Ectodermal cell (in vitro differentiated cells): ENCODE data around the gene TRAPPC3L.
A peak's percentile ranks its signal among the peaks of the same experiment; 100 is the strongest.

Source experiments
- H3K27ac ChIP-seq: 2 replicates; pipeline ENCODE4 v1.7.0; 2013; ENCODE audit warnings: mild to moderate bottlenecking, low read depth, low read length; ENCODE audit not compliant: insufficient read depth, poor library complexity, severe bottlenecking
- H3K27me3 ChIP-seq: 2 replicates; pipeline ENCODE4 v1.7.0; 2013; ENCODE audit warnings: mild to moderate bottlenecking, low read length; ENCODE audit not compliant: insufficient read depth, control insufficient read depth, poor library complexity, severe bottlenecking
- H3K36me3 ChIP-seq: one replicate; pipeline ENCODE4 v1.7.0; 2013; ENCODE audit warnings: low read length; ENCODE audit not compliant: control insufficient read depth, insufficient read depth
- H3K4me1 ChIP-seq: one replicate; pipeline ENCODE4 v1.7.0; 2013; ENCODE audit warnings: low read length; ENCODE audit not compliant: control insufficient read depth, insufficient read depth
- H3K4me3 ChIP-seq: 2 replicates; pipeline ENCODE4 v1.7.0; 2013; ENCODE audit warnings: low read depth, low read length, control low read depth; ENCODE audit not compliant: insufficient read depth
- H3K9me3 ChIP-seq: 2 replicates; pipeline ENCODE4 v1.7.0; 2013; ENCODE audit warnings: mild to moderate bottlenecking, low read length, moderate library complexity; ENCODE audit not compliant: control insufficient read depth
- WGBS, 2 experiments: methylation state at CpG; one replicate each; pipeline ENCODE4 v1.1.7; 2013; ENCODE audit warnings: missing lambda C conversion rate in 2 of 2; 5-methylcytosine and 5-hydroxymethylcytosine counted together

The TRAPPC3L gene

DNA sequence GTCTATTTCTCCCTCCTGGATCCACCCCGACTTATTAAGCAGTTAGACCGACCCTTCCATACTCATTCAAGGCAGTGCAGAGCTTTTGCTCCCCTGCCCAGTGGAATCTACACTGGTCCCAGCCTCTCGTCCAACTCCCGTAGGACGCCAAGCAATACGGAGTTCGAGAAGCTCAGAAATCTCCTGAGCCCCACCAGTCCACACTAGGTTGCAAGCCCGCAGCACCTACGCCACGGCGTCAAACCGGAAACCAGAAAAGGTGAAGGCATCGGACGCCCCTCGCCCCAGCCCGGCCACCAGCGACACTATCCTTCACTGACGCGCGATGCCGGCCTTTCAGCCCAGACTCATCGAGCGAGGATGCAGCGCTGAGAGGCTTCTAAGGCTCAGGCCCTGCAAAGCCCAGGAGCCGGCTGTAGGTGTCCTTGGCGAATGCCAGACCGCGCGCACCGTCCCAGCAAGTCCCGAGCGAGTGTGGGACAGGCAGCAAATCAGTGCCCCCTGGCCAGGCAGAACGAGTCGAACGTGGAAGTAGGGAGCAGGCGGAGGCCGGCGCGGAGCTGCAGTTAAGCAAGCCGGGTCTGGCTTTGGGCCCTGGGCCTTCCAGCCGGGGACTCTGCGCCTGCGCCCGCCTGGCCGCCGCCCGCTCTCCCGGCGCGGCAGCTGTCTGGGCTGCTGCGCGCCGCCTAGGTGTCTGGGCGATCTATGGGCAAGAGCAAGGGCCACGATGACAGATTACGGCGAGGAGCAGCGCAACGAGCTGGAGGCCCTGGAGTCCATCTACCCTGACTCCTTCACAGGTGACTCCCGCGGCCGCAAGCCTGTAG, 25.6 kb upstream of the TRAPPC3L start, which contains the start of gene RWDD1:
Gene RWDD1, plus strand, starts transcription at position 649 of the 827 bp plus-strand sequence. Its CDS starts 79 bp downstream, at position 728.
- WGBS, 2 experiments, result 0% methylated on average over 62 of the region's 62 CpGs
- H3K4me1 ChIP-seq, result peaks cover 6% of the 10 kb centered on the region
- H3K9me3 ChIP-seq, result no peaks in the 10 kb centered on the region
- H3K36me3 ChIP-seq, result no peaks in the 10 kb centered on the region
- peaks cover 12% of the 10 kb centered on the region for H3K27me3 ChIP-seq
- H3K27ac ChIP-seq, result peak within 1 kb of the TSS; percentile 85
- peak within 1 kb of the TSS; percentile 91 for H3K4me3 ChIP-seq

DNA sequence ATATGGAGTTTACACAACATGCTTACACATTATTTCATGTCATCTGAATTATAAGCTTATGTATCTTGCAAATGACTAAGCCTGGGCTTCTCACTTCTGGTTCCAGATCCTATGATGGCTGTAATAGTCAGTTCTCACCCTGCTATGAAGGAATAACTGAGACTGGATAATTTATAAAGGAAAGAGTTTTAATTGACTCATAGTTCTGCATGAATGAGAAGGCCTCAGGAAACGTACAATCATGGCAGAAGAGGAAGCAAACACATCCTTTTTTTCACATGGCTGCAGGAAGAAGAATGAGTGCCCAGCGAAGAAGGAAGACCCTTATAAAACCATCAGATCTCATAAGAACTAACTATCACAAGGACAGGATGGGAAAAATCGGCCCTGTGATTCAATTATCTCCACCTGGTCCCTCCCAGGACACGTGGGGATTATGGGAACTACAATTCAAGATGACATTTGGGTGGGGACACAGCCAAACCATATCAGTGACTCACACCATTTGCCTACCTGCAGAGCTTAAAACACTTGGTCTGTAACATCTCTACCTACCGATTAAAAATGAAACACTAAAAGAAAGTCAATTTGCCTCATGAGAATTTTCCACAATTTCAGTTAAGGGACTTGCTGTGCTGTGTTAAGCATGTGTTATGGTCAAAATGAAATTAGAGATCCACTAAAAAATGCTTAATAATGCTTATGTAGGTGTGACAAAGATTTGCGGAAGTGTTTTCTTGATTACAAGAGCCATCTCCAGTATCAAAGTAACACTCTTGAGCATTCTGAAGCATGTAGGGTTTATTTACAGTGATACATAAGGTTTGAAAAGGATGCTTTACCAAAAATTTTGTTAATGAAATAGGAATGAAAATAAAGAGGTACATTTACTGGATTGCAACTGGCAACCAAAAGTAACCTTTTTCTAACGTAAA, 23.6 kb upstream of the TRAPPC3L start:
- Histone ChIP-seq H3K4me3 (no peak overlapping the region), H3K9me3 (no peaks in the 10 kb centered on the region), H3K4me1 (peaks cover 6% of the 10 kb centered on the region), H3K27ac (no peak overlapping the region), H3K27me3 (peaks cover 12% of the 10 kb centered on the region), H3K36me3 (no peaks in the 10 kb centered on the region)
- 75 to 83% methylated on average over 7 of the region's 7 CpGs for WGBS, 2 experiments

GRCh38 chr6:116568111-116568510, 22.6 kb upstream of the TRAPPC3L start:
- no peaks in the 10 kb centered on the region for H3K36me3 ChIP-seq
- no peaks in the 10 kb centered on the region for H3K9me3 ChIP-seq
- H3K4me1 ChIP-seq, result peaks cover 6% of the 10 kb centered on the region
- no peak overlapping the region for H3K27ac ChIP-seq
- H3K27me3 ChIP-seq, result peaks cover 12% of the 10 kb centered on the region
- no peak overlapping the region for H3K4me3 ChIP-seq

DNA sequence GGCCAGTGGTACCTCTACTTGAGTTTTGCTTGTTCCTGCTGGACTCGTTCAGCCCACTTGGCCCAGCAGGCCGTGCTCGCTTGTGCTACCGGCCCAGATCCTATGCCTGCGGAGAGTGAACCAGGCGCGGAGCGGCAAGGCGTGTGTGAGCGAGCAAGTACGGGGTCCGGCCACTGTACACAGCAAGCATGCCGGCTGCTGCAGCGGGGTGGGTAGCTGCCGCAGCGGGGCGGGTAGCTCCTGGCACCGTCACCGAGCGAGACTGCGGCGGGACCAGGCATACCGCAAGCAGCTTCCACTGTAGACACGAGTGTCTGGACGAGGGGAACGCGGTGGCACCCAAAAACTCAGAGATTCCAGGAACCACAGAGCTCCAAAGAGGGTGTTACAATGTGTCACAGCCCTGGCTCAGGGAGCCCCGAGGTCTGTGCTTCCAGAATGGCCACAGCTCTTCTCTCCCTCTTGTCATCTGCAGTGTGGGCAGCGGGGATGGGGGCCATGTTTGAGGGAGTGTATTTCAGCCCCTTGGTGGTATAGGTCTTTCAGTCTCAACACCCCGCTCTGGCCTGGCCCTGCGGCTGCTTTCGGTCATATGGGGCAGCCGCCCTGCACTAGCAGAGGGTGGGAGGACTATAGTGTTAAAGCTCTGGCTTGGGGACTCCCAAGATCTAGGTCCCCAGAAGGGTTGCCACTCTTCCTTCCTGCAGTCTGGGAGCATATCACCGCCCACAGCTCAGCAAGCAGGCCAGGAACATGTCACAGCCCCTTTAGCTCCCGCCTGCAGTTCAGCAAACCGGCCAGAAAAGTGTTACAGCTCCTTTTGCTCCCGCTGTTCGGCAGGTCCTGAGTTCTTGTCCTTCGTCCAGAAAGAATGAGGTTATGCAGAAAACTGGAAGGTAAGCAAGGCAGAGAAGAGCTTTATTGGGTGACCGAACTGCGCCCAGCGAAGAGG, 19.7 kb upstream of the TRAPPC3L start:
- WGBS, 2 experiments, result 93 to 94% methylated on average over 42 of the region's 42 CpGs
- Histone ChIP-seq H3K27me3 (peaks cover 12% of the 10 kb centered on the region), H3K36me3 (no peaks in the 10 kb centered on the region), H3K27ac (no peak overlapping the region), H3K9me3 (no peaks in the 10 kb centered on the region), H3K4me1 (peaks cover 4% of the 10 kb centered on the region), H3K4me3 (no peak overlapping the region)

DNA sequence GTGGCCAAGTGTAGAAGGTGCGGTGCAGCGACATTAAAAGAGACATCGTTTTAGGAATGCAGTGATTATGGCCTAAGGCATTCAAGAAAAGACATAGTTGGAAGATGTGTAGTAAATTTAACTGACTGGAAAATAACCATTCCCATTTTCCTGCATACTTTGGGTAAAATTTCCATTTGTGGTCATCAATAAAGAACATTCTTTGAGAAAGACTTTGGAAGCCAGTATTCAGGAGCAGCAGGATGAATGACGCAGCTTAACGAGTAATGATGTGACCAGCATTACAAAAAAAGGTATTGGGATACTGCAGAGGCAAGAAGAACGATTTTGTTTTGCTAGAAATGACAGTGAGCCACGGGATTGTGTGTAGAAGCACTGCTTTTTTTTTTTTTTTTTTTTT, 18.8 kb upstream of the TRAPPC3L start:
- no peaks in the 10 kb centered on the region for H3K4me1 ChIP-seq
- H3K27me3 ChIP-seq, result peaks cover 12% of the 10 kb centered on the region
- no peaks in the 10 kb centered on the region for H3K36me3 ChIP-seq
- no peak overlapping the region for H3K4me3 ChIP-seq
- no peak overlapping the region for H3K27ac ChIP-seq
- WGBS, 2 experiments, result 86 to 88% methylated on average over 6 to 7 of the region's 7 CpGs
- H3K9me3 ChIP-seq, result no peaks in the 10 kb centered on the region

GRCh38 chr6:116563830-116564229, 18.3 kb upstream of the TRAPPC3L start:
- Histone ChIP-seq H3K27ac (no peak overlapping the region), H3K4me1 (no peaks in the 10 kb centered on the region), H3K36me3 (no peaks in the 10 kb centered on the region), H3K27me3 (peaks cover 12% of the 10 kb centered on the region), H3K9me3 (no peaks in the 10 kb centered on the region), H3K4me3 (no peak overlapping the region)
- WGBS, 2 experiments, result 87 to 90% methylated on average over 9 of the region's 9 CpGs

DNA sequence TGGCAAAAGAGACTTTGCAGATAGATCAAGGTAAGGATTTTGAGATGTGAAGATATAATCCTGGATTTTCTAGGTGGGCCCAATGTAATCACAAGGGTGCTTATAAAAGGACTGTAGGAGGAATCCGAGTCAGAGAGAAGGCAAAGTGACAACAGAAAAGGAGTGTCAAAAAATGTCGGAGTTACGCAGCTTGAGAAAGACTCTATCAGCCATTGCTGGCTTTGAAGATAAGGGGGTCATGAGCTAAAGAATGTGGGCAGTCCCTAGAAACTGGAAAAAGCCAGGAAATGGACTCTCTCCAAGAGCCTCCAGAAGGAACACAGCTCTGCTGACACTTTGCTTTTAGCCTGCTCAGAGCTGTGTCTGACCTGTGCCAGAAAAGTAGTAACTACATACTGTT, 17.1 kb upstream of the TRAPPC3L start:
- H3K4me3 ChIP-seq, result no peak overlapping the region
- H3K9me3 ChIP-seq, result no peaks in the 10 kb centered on the region
- H3K27ac ChIP-seq, result no peak overlapping the region
- peaks cover 12% of the 10 kb centered on the region for H3K27me3 ChIP-seq
- 71 to 76% methylated on average over 3 of the region's 3 CpGs for WGBS, 2 experiments
- no peaks in the 10 kb centered on the region for H3K36me3 ChIP-seq
- no peaks in the 10 kb centered on the region for H3K4me1 ChIP-seq

- Histone ChIP-seq H3K4me1 (no peaks in the 10 kb centered on the region), H3K27me3 (peaks cover 8% of the 10 kb centered on the region), H3K4me3 (no peak overlapping the region), H3K36me3 (no peaks in the 10 kb centered on the region), H3K9me3 (no peaks in the 10 kb centered on the region), H3K27ac (no peak overlapping the region)
- 90 to 94% methylated on average over 3 to 4 of the region's 4 CpGs for WGBS, 2 experiments
Observed at GRCh38 chr6:116562019-116562403, 16.5 kb upstream of the TRAPPC3L start.

GRCh38 chr6:116561377-116562018, 16.0 kb upstream of the TRAPPC3L start:
- WGBS, 2 experiments, result 60 to 65% methylated on average over 8 of the region's 9 CpGs
- Histone ChIP-seq H3K27ac (no peak overlapping the region), H3K27me3 (peaks cover 4% of the 10 kb centered on the region), H3K9me3 (no peaks in the 10 kb centered on the region), H3K4me3 (no peak overlapping the region), H3K36me3 (no peaks in the 10 kb centered on the region), H3K4me1 (no peaks in the 10 kb centered on the region)
